Measurements from ENCODE around the gene INF2.
"Not testable (repeated sequence)": the region's sequence is repeated elsewhere in the genome, so short reads cannot be mapped to it uniquely, and the experiment has no call there.

INF2 gene

GRCh38 chr14:104664107-104664506, 25.3 kb upstream of the INF2 start:
- no peak for TF ChIP-seq ZNF274 (IDR thresholded peaks at IDR 0.05; ENCODE audit: low read depth, low read length)
- no peak overlapping the region for H3K4me3 ChIP-seq (ENCODE audit: low read length)

- H3K4me3 ChIP-seq (ENCODE audit: low read length): no peak overlapping the region
- TF ChIP-seq ZNF274 (IDR thresholded peaks at IDR 0.05; ENCODE audit: low read depth, low read length): no peak
These were observed 24.8 kb upstream of the INF2 start for GRCh38 chr14:104664588-104664987.

DNA sequence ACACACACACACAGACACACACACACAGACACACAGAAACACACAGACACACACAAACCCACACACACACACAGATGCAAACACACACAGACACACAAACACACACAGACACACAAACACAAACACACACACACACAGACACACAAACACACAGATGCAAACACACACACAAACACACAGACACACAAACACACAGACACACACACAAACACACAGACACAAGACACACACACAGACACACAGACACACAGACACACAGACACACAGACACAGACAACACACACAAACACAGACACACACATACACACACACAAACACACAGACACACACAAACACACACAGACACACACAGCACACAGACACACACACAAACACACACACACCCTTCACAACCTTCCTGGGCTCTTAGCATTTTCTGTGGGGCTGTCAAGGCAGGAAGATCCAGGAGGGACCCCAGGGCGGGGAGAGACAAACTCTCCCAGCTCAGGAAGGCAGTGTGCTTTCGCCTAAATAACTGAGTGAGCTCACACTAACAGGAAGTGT, 24.2 kb upstream of the INF2 start:
- no peak overlapping the region for H3K4me3 ChIP-seq (ENCODE audit: low read length)
- no peak for TF ChIP-seq ZNF274 (IDR thresholded peaks at IDR 0.05; ENCODE audit: low read depth, low read length)

DNA sequence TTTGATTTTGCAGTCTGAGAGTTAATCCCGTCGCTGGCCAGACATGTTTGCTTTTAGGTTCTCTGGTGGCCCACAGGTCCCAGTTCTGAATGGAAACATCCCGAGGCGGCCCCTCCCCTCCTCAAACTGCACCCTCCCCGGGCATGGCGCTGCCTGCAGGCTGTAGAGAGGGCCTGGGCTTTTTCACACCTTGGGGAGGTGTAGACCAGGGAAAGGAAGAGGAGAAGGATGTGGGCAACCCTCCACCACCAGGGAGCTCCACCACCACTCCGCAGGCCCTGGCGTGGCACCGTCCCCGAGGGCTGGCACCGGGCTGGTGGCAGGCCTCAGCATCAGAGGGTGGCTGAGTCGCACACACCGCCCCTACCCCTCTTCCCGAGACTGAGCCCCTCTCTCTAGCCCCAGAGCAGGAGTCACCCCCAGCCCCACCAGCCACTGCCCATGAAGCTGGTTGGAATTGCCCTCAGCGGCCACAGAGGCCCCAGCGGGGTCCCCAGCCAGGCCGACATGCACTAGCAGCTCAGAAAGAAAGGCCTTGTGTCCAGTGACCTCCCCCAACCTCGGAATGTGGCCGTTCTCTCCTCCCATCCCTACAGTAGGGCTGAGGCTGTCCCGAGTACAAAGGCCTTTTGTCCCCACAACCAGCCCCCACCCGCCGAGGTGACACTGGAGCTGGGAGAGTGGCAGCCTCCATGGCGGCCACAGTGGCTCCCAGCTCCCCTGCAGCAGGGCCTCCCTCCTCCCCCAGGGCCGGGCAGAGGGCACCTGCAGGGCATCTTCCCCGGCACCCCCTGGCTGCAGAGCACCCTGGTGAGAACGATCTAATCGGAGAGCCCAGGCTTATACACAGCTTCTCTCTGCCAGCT, 23.5 kb upstream of the INF2 start:
- TF ChIP-seq ZNF274 (IDR thresholded peaks at IDR 0.05; ENCODE audit: low read depth, low read length): no peak

GRCh38 chr14:104666523-104666895, 22.9 kb upstream of the INF2 start:
- not testable (repeated sequence) for H3K4me3 ChIP-seq (ENCODE audit: low read length)

More for the DNA sequence above, 23.5 kb upstream of the INF2 start:
- H3K4me3 ChIP-seq (ENCODE audit: low read length): no peak overlapping the region

- TF ChIP-seq ZNF274 (IDR thresholded peaks at IDR 0.05; ENCODE audit: low read depth, low read length): no peak
- H3K4me3 ChIP-seq (ENCODE audit: low read length): no peak overlapping the region
These were observed 22.4 kb upstream of the INF2 start for GRCh38 chr14:104666981-104667380.

DNA sequence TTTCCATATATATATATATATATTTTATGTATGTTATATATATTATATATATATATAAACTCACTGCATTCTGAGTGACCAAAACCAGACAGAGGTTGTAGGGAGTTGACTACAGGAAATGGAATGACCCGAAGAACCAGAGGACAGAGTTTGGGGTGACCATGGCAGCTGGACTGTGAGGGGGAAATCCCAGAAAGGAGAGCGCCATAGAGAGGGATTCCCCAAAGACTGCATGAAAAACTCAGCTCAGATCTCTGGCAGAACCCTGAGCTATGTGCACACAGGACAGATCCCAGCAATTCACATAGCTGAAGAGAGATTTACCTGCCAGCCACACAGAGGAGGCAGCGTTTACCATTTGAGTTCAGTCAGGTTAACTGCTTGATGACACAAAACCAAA, 19.7 kb upstream of the INF2 start:
- TF ChIP-seq ZNF274 (IDR thresholded peaks at IDR 0.05; ENCODE audit: low read depth, low read length): no peak
- H3K4me3 ChIP-seq (ENCODE audit: low read length): no peak overlapping the region

GRCh38 chr14:104671330-104671977, 18.0 kb upstream of the INF2 start:
- H3K4me3 ChIP-seq (ENCODE audit: low read length): not testable (repeated sequence)

DNA sequence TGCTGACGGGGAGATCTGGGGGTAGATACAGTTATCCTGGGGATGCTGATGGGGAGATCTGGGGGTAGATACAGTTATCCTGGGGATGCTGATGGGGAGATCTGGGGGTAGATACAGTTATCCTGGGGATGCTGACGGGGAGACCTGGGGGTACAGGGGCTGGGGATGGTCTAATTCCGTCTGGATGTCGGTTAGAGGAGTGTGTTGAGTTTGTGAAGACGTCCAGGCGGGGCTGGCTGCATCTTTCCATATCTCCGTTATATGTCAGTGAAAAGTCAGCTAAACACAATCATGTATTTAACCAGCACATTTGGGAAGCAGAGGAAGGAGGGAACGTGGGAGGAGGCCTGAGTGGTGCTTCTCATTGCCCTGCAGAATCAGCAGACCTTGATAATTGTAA, 17.3 kb upstream of the INF2 start:
- H3K4me3 ChIP-seq (ENCODE audit: low read length): not testable (repeated sequence)

DNA sequence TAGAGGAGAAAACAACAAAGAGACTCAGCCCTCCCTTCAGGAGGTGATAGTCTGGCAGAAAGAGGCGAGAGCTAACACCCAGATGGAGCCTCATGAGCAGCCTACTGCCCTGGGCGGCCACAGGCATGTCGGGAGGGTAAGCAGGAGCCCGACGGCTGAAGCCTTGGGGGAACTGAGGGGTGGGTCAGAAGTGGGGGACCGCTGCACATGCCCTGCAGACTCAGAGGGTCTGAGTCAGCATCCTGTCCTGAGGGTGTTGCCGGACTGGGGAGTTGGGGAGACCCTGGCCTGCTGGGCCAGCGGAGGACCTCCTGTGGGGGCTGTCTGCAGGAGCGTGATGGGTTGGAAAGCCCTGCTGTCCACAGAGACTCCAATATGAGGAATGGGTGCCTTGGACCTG, 15.9 kb upstream of the INF2 start:
- TF ChIP-seq ZNF274 (IDR thresholded peaks at IDR 0.05; ENCODE audit: low read depth, low read length): no peak
- no peak overlapping the region for H3K4me3 ChIP-seq (ENCODE audit: low read length)

DNA sequence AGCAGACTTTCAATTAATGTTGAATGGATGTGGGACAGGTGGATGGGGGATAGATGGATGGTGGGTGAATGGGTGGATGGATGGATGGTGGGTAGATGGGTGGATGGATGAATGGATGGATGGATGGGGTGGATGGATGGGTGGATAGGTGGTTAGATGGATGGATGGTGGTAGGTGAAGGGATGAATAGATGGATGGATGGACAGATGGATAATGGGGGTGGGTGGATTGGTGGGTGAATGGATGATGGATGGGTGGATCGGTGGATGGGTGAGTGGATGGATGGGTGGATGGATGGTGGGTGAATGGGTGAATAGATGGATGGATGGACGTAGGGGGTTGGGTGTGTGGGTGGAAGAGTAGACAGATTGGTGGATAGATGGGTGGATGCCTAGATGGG, 14.0 kb upstream of the INF2 start:
- H3K4me3 ChIP-seq (ENCODE audit: low read length): no peak overlapping the region
- TF ChIP-seq ZNF274 (IDR thresholded peaks at IDR 0.05; ENCODE audit: low read depth, low read length): no peak

- H3K4me3 ChIP-seq (ENCODE audit: low read length): no peak overlapping the region
- no peak for TF ChIP-seq ZNF274 (IDR thresholded peaks at IDR 0.05; ENCODE audit: low read depth, low read length)
These were observed 13.2 kb upstream of the INF2 start for GRCh38 chr14:104676130-104676693.

GRCh38 chr14:104676694-104677511, 12.5 kb upstream of the INF2 start:
- no peak overlapping the region; the same call in 1 of the 2 replicates for H3K4me3 ChIP-seq (ENCODE audit: low read length)
- TF ChIP-seq ZNF274 (IDR thresholded peaks at IDR 0.05; ENCODE audit: low read depth, low read length): no peak
